Fibroblast of villous mesenchyme (primary cell): ENCODE data around the gene ALDH1L2. TPM values are rescaled to one million over a fixed set of nuclear protein-coding genes. Genes with fewer than 3 reads are reported as not detected.

Experiments used
- DNase-seq: peaks from one replicate; pipeline ENCODE4 v3.0.0-alpha.2; 2010; ENCODE audit warnings: low read depth
- H3K4me3 ChIP-seq: 2 replicates; pipeline ENCODE4 v1.5.1; 2011; ENCODE audit warnings: low read depth, mild to moderate bottlenecking, low read length
- total RNA-seq: library from RNA; depleted of rRNA; stranded (reverse); fragments of >200 nt; gene quantifications from 2 replicates; pipeline ENCODE4 v1.2.3, GENCODE V29; 2012
- TF ChIP-seq, protein P1 (sequence below): IDR thresholded peaks from 2 replicates; pipeline ENCODE4 v1.5.1; 2012; ENCODE audit warnings: low read depth, mild to moderate bottlenecking, low read length; ENCODE audit not compliant: insufficient read depth

ALDH1L2 gene
- total RNA-seq, 1 donor: 23.3 TPM

DNA sequence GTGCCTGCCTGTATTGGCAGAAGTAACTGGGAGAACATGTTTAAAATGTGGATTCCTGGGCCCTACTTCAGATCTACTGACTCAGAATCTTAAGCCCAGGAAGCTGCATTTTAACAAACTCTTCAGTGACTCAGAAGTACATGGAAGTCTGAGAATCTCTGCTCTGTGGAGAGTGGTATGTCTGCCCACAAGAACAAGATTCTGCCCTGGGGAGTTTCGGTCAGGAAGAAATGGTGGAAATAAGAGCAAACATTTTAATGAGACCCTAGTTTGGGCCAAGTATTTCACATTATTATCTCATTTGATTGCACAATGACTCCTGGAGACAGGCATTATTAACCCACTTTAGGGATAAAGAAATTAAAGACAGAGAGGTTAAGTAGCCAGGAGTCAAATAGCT, 8.2 kb downstream of the ALDH1L2 start:
- TF ChIP-seq, protein P1, sequence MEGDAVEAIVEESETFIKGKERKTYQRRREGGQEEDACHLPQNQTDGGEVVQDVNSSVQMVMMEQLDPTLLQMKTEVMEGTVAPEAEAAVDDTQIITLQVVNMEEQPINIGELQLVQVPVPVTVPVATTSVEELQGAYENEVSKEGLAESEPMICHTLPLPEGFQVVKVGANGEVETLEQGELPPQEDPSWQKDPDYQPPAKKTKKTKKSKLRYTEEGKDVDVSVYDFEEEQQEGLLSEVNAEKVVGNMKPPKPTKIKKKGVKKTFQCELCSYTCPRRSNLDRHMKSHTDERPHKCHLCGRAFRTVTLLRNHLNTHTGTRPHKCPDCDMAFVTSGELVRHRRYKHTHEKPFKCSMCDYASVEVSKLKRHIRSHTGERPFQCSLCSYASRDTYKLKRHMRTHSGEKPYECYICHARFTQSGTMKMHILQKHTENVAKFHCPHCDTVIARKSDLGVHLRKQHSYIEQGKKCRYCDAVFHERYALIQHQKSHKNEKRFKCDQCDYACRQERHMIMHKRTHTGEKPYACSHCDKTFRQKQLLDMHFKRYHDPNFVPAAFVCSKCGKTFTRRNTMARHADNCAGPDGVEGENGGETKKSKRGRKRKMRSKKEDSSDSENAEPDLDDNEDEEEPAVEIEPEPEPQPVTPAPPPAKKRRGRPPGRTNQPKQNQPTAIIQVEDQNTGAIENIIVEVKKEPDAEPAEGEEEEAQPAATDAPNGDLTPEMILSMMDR: no peak
- H3K4me3 ChIP-seq: no peak overlapping the region
- DNase-seq: peak; percentile 26

DNA sequence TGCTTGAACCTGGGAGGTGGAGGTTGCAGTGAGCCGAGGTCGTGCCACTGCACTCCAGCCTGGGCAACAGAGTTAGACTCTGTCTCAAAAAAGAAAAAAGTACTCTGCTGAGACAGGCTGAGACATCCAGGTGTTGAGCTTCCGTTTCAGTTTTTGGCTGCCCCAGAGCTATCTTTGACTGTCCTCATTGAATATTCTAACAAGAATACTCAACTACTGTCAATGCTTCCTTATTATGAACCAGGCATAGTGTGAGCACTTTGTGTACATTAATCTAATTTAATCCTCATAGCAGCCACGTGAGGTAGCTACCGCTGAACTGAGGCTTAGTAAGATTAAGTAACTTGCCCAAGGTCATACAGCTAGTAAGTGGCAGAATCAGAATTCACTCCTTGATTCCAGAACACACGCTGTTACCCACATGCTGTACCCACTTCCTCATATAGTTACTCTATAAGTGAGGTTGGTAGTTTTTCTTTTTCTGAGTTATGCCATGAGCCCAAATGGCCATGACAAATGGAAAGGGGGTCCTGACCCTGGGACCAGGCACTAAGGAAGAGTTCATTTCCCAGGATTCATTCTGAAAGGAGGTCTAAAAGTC, 11.3 kb downstream of the ALDH1L2 start:
- TF ChIP-seq, protein P1: no peak
- no peak for DNase-seq
- H3K4me3 ChIP-seq: no peak overlapping the region

DNA sequence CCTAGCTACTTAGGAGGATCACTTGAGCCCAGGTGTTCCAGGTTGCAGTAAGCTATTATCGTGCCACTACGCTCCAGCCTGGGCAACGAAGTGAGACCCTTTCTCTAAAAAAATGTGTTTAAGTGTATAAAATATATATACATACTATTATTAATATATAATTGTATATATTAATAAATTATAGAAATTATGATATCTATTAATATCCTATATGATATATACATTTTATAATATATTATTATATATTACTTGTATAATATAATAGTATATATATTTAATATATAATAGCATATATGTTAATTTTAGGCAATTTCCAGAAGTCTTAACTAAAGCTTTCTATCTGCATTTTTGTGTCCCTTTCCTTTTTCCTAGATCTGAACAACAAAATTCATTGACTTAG, 12.3 kb downstream of the ALDH1L2 start:
- TF ChIP-seq, protein P1: no peak
- H3K4me3 ChIP-seq: no peak overlapping the region
- DNase-seq: no peak

DNA sequence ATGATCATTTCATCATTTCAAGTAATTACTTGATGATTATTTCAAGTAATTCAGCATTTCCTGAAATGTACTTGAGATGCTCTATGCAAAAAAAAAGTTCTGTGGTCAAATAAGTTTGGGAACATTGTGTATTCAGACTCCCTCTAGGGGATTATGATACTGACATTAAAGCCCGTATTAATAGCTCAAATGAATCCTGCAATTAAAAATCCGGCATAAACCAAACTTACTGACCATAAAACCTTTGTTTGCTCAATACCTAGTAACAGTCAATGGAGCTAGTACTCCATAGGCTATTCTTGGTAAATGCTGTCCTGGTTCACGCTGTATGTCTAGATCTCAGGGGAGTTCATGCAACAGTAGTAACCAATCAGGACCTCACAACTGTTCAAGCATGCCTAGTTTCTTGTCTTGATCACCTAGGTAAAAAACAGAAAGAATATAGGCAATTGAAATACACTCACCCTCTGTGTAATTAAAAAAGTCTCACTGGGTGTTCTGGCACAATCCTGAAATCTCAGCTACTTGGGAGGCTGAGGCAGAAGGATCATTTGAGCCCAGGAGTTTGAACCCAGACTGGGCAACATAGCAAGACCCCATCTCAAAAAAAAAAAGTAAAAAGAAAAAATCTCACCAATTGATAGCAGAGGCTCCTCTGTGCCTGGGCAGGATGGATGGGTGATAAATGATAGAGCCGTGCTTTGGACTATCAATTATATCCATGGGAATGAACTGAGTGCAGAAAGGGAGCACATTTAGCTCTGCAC, 14.1 kb downstream of the ALDH1L2 start:
- TF ChIP-seq, protein P1: no peak
- no peak for DNase-seq

DNA sequence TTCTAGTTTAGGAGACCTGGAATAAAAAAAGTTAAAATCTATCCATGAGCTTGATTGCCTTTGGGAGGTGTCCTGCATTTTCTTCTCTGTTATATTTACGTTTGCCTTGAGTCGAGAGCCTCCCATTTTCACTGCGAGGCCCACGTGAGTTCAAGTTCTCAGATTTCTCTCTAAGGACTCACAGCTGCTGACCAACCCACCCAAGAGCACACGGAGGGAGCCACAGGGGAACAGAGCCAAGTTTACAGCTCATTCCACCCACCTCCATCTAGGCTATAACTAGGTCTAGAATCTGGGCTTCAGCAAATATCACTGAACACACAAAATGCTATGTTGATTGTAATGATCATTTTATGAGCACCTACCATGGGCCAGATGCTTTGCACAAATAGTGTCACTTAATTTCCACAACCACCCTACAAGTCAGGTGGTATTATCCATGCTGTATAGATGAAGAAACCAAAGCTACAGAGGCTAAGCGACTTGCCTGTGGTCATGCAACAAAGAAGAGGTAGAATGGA, 16.7 kb downstream of the ALDH1L2 start:
- DNase-seq: peak; percentile 14
- TF ChIP-seq, protein P1: no peak
- H3K4me3 ChIP-seq: no peak overlapping the region

More for the DNA sequence above, 14.1 kb downstream of the ALDH1L2 start:
- no peak overlapping the region for H3K4me3 ChIP-seq

DNA sequence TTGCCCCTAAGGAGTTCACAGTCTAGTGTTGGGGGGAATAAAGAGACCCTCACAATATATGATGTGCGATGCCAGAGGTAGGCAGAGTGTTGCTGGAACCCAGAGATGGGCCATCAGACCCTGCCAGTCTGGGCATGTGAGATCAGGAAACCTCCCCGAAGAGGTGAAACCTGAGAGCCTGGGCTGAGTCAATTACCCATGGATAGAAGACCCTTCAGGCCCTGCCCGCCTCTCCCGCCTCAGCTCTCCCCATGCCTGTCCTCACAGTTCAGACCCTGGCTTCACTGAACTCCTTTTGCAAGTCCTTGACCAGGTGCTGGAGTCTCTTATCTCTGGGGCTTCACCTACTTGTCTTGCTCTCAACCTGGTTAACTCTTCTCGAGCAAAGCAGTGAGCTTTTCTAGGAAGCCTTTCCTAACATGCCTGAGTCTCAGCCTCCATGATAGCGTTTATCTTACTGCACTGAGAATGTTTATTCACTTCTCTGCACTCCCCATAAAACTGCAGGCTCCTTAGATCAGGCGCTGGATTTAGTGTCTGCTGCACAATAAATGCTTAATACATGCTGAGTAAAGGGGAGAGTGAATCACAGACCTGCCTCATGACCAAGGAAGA, 19.6 kb downstream of the ALDH1L2 start:
- DNase-seq: peak; percentile 16
- TF ChIP-seq, protein P1: no peak
- H3K4me3 ChIP-seq: no peak overlapping the region
